ENCODE results near the gene UGT1A3.

Gene UGT1A3

GRCh38 chr2:233711312-233712008, 17.4 kb upstream of the UGT1A3 start:
- TF ChIP-seq, protein P1, sequence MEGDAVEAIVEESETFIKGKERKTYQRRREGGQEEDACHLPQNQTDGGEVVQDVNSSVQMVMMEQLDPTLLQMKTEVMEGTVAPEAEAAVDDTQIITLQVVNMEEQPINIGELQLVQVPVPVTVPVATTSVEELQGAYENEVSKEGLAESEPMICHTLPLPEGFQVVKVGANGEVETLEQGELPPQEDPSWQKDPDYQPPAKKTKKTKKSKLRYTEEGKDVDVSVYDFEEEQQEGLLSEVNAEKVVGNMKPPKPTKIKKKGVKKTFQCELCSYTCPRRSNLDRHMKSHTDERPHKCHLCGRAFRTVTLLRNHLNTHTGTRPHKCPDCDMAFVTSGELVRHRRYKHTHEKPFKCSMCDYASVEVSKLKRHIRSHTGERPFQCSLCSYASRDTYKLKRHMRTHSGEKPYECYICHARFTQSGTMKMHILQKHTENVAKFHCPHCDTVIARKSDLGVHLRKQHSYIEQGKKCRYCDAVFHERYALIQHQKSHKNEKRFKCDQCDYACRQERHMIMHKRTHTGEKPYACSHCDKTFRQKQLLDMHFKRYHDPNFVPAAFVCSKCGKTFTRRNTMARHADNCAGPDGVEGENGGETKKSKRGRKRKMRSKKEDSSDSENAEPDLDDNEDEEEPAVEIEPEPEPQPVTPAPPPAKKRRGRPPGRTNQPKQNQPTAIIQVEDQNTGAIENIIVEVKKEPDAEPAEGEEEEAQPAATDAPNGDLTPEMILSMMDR (IDR thresholded peaks at IDR 0.05) = peak; percentile 90

DNA sequence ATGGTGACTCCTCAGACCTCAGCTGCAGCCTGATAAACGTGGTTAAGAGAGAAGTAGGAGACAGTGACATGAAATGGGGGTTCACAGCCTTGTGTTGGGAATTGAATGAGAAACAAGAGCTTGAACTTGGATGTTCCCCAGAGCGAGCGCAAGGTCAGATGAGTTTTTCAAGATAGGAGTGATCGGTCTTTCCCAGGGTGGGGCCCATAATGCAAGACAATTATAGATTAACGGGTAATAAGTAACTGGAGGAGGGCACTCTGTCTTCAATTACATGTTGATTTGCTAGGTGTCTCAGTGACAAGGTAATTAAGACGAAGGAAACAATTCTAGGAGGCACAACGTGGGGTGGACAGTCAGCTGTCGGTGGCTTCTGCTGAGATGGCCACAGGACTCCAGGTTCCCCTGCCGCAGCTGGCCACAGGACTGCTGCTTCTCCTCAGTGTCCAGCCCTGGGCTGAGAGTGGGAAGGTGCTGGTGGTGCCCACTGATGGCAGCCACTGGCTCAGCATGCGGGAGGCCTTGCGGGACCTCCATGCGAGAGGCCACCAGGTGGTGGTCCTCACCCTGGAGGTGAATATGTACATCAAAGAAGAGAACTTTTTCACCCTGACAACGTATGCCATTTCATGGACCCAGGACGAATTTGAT, 16.1 kb upstream of the UGT1A3 start, which contains the start of gene UGT1A5:
Gene UGT1A5, plus strand, starts transcription at position 297 of the 651 bp plus-strand sequence. Its CDS starts 85 bp downstream, at position 382.
- TF ChIP-seq, protein P1 (IDR thresholded peaks at IDR 0.05) = no peak

GRCh38 chr2:233713262-233713615, 15.6 kb upstream of the UGT1A3 start:
- TF ChIP-seq, protein P1 (IDR thresholded peaks at IDR 0.05) = no peak

- TF ChIP-seq, protein P1 (IDR thresholded peaks at IDR 0.05) = no peak
Measured at GRCh38 chr2:233714121-233714520, 14.7 kb upstream of the UGT1A3 start.

DNA sequence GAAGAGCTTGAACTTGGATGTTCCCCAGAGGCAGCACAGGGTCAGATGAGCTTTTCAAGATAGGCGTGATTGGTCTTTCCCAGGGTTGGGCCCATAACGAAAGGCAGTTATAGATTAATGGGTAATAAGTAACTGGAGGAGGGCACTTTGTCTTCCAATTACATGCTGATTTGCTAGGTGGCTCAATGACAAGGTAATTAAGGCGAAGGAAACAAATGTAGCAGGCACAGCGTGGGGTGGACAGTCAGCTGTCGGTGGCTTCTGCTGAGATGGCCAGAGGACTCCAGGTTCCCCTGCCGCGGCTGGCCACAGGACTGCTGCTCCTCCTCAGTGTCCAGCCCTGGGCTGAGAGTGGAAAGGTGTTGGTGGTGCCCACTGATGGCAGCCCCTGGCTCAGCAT, 10.3 kb upstream of the UGT1A3 start, which contains the start of gene UGT1A4:
Gene UGT1A4, plus strand, starts transcription at position 185 of the 400 bp plus-strand sequence. Its CDS starts 85 bp downstream, at position 270.
- TF ChIP-seq, protein P1 (IDR thresholded peaks at IDR 0.05) = no peak

GRCh38 chr2:233740870-233741269, 12.0 kb downstream of the UGT1A3 start:
- TF ChIP-seq, protein P1 (IDR thresholded peaks at IDR 0.05) = no peak

GRCh38 chr2:233743464-233744259, 14.8 kb downstream of the UGT1A3 start:
- TF ChIP-seq, protein P1 (IDR thresholded peaks at IDR 0.05) = no peak

Data from LNCAP (cell line).